Kidney glomerular epithelial cell (primary cell): ENCODE data around the gene PPARG.
"Not testable (repeated sequence)": the region's sequence is repeated elsewhere in the genome, so short reads cannot be mapped to it uniquely, and the experiment has no call there.

Source experiments
- DNase-seq: peaks from one replicate; lab custom pipeline; 2025; lab: John Stamatoyannopoulos, UW

The PPARG gene

DNA sequence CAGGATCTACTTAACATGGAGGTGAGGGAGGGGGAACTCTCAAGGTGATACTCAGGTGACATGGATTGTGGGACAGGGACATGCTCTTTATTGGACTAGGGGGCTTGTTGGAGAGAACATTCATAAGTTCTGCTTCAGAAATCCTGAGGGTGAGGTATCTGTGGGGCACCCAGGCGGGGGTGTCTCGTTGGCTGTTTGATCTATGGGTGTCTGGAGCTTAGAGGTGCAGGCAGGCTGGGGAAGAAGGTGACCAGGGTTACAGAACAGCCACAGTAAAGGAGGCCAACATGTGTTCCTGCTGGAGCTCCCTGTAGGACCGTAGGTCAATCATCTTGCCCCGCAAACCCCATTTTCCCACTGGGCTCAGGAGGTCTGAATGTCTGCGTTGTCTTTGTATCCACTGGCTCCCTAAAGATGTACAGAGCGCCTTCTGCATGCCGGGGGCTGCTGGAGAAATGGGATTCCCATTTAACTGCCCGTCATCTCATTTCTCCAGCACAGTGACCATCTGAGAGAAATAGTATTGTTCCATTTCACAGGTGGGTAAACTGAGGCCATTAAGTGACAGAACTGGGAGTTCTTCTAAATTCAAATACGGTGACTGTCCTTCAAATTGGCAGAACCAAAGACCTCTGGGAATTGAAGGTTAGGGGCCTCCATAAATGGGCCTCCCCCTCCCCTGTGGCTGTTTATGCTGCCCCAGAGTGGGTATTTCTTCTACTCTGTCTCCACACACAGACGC is 155.1 kb downstream of the PPARG start:
- DNase-seq = no peak

DNA sequence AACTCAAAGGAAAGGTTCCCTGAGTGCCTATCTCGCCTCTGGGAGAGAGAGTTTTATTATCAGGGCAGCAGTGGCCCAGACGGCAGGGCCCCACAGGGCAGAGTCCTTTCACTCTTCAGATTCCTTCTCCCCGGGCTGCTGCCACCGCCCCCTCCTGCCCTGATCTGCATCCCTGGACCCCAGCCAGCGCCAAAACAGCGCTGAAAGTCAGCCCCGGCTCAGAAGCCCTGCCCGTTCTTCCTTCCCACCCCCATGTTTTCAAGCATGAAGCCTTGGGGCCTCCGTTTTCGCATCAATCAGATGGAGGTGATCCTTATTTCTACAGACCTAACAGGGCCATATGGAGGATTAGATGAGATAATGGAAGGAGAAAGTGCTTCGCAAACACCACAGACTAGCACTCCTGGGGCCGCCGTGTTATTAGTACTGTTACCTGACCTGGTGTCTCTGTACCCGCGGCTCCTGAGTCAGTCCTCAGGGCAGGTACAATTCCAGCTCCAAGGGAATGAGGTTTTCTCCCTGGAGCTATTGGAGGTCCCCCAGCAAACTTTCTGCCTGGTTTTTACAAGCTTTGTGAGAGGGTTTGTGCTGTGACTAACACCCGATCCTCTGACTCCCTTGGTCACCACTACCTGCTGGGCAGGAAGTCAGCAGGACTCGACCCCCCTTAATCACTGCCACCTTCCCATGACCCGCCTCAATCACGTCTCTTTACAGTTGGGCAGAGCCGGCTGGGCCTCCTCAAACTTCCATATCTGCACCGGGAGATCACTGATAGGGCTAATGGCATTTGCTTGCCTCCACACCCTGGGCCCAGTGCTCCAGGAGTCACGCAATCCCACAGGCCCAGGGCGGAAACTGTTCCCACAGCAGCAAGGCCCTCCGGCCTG is 156.0 kb downstream of the PPARG start:
- no peak for DNase-seq

- DNase-seq = no peak
Measured at GRCh38 chr3:12445523-12446240, 156.8 kb downstream of the PPARG start.

DNA sequence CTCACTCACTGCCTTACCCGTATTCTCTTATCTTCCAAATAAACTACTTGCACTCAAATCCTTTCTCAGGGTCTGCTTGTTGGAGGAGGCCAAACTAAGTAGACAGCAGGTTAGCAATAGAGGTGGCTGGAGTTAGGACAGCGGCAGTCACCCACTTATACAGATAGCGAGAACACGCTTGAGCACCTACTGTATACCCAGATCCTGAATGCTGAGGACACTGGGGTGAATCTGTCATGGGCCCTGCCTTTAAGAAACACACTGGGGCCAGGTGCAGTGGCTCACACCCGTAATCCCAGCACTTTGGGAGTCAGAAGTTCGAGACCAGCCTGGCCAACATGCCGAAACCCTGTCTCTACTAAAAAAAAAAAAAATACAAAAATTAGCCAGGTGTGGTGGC is 157.4 kb downstream of the PPARG start:
- no peak for DNase-seq

GRCh38 chr3:12447075-12447474 is 158.2 kb downstream of the PPARG start:
- DNase-seq = no peak

- DNase-seq = not testable (repeated sequence)
Measured at GRCh38 chr3:12448404-12449202, 159.7 kb downstream of the PPARG start.

GRCh38 chr3:12449889-12450682 is 161.2 kb downstream of the PPARG start:
- no peak for DNase-seq

DNA sequence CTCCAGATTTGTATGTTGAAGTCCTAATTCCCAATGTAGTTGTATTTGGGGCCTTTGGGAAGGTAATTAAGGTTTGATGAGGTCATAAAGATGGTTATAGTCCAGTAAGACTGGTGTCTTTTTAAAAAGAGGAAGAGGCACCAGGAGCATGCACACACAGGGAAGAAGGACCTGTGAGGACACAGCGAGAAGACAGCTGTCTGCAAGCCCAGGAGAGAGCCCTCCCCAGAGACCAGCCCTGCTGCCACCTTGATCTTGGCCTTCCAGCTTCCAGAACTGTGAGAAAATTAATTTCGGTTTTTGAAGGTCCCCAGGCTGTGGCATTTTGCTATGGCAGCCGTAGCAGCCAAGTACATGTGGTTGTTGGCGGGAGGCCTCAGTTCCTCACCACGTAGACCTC is 162.6 kb downstream of the PPARG start:
- no peak for DNase-seq

DNA sequence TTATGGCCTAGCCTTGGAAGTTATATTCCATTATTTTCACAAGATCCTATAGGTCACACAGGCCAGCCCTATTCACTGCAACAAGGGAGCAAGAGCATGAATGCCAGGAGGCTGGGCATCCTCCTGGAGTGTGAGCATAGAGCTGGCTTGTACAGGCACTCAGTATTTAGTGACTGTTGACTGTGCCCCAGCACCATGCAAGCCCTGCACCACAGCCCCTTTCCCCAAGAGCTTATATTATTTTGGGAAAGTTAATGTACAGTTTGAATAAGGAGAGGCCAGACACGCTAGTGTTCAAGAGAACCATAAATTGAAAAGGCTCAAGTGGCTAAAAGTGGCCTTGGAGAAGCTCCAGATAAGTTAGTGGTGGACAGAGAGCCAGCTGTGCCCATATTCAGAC is 163.1 kb downstream of the PPARG start:
- DNase-seq = no peak

DNA sequence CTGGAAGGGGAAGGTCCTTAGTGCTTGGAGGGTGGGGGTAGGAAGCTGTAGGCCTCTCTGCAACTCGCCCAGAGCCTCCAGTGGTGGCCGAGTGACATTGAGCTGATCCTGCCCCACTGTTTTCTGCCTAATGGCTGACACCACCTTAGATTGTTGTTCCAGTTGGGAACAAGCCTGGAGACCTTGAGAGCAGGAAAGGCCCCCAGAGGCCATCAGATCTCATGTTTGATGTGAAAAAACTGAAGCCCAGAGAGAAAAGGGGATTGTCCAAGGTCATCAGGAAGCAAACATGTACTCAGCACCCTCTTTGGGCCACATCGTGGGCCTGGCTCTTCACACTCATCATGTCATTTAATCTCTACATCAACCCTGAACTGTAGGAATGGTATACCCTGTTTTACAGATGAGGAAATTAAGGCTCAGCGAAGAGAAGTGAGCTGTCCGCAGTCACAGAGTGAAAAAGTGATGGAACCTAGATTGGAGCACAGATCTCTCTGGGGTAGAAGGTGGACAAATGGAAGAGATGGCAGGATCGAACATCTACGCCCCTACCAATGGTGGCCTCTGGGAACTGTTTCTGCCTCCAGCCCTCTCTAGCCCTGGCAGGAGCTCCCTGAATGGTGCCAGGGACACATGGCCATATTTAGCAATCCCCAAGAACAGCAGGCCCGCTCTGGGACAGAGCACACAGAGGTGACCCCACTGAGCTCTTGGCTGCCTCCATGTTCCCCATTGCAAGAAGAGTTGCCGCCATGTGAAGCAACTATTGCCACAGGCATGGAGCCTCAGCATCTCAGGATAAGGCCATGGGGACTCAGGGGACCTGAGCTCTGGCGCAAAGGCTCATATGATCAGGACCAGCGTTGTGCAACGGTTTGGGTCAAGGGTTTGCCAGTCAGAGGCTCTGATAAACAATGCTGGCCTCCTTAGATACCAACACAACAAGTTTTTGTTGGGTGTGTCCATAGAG is 163.8 kb downstream of the PPARG start:
- DNase-seq = no peak

DNA sequence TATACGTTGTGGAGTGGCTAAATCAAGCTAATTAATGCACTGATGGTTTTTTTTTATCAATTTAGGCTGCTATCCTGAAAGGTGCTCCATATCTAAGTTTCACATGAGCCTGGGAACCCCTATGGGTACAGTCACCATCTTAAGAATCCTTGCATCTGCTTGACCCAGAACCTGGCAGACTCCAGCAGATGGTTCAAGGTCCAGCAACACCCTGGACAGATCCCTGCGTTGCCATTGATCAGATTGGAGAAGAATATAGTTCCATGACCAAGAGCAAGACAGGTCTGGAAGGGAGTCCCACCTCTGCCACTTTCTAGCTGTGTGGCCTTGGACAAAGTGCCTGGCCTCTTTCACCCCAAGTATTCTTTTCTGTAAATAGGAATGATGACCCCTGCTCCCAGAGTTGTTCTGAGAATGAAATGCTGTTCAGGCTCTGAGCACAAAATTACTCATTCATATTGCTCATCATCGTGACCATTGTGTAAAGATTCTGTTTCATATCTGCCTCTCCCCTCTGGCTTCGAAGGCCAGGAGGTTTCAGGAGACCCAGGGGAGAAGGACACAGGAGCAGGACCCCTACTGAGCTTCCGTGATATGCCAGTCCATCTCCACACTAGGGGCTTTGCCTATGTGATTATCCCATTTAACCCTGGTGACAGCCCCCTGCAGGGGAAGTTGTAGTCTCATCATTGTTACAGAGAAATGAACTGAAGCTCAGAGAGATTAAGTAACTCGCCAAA is 165.4 kb downstream of the PPARG start:
- DNase-seq = no peak

DNA sequence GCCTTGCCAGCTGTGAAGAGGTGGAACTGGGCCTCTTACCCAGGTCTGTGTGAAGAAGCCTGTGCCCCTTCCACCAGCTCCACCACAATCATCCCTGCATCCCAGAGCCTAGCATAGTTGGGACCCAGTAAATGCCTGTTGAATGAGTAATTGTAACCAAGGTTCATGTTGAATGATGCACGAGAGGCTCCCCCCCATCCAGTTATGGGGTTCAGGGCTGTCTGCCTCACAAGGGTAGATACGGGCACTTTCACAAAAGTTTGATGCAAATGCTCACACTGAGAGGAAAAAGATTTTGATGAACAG is 165.9 kb downstream of the PPARG start:
- DNase-seq = no peak

DNA sequence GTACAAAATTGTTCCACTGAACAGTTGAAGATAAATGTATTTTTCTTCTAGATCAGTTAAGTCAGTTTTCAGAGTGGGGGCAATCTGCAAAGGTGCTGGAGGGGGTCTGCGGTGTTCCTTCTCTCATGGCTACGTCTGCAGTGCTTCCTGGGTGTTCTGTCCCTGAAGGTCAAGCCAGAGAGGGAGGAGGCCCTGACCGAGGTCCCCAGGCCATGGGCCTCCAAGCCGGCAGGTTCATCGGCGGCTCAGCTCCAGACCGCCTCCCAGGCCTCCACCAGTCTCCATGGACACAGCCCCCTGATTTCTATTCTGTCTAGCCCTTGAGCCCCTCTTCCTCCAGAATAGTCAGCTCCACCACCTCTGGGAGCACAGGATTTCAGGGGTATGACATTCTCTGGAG is 166.9 kb downstream of the PPARG start:
- no peak for DNase-seq

DNA sequence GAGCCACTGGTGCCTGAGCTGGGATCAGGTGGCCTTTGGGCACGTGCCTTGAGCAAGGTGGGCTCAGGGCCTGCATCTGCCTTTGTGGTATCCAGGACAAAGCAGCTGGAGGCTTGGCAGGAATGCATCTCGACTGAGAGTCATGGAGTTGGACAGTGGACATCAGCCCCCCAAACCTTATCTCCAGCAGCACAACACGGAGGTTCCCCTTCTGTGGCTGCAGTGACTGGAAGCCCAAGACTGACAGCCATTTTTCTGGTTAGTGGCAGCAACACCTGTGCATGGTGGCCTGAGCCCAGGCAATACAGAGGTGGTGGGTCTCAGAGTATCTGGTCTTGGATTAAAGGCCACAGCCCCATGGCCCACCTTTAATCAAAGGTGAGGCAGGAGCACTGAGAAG is 167.6 kb downstream of the PPARG start:
- DNase-seq = no peak

DNA sequence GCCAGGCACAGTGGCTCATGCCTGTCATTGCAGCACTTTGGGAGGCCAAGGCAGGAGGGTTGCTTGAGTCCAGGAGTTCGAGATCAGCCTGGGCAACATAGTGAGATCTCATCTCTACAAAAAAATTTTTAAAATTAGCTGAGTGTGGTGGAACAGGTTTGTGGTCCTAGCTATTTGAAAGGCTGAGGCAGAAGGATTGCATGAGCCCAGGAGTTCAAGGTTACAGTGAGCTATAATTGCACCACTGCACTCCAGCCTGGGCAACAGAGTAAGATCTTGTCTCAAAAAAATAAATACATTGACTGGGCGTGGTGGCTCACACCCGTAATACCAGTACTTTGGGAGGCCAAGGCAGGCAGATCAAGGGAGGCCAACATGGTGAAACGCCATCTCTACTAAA is 168.5 kb downstream of the PPARG start:
- not testable (repeated sequence) for DNase-seq

DNA sequence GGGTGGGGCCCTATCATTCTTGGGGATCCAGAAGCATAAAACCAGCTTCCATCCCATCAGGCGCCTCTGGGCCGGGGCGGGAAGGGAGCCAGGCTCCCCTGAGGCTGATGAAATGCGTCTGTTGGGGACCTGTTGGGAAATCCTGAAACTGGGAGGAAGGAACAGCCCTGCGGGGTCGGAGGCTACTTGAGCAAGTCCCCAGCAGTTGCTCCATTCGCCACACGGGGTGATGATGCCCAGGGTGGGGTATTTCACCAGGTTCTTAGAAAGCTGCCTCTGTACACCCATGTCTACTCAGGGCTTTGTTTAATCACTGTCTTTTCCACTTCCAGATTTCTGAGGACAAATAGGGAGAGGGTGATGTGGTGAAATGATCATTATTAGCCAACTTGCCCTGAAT is 170.0 kb downstream of the PPARG start:
- no peak for DNase-seq

DNA sequence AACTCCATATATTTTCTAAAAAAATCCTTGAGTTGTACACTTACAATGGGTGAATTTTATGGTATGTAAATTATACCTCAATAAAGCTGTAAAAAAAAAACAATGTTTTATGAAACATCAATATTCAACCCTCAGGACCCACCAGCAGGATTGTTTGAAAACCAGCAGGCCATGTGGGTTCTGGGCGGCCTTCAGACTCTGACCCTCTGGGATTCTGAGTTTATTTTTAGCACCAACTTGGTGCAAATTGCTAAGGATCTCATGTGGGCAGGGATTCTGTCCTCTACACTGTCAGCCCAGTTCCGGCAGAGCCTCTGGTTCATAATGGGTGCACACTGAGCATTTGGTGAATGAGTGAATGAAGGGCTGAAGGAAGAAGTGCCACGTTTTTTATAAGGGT is 171.3 kb downstream of the PPARG start:
- DNase-seq = no peak

- no peak for DNase-seq
Measured at GRCh38 chr3:12461097-12461649, 172.3 kb downstream of the PPARG start.
